Activated CD4-positive, alpha-beta T cell treated with anti-CD3 and anti-CD28 coated beads, Interleukin-2, amount 50 U/mL, for 1 hour (primary cell): ENCODE results near the gene MN1.

Source experiments
- DNase-seq: peaks from one replicate; pipeline ENCODE4 v3.0.0-alpha.2; 2020

The MN1 gene

DNA sequence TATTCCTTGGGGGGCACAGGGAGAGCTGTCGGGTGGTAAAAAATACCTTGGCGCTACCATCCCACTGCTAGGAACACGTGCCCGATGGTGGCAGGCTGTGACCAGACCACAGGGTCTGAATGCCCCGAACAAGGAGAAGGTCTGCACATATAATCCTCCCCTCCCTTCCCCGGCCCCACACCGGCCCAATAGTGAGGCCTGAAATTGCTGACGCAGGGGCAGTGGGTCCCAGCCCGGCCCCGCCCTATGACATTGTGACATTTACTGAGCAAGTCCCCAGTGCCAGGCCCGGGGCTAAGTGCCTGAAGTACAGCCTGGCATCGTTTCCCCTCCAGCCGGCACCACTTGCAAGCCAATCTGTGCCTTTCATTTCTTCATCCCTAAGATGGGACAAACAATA lies 19.5 kb downstream of the MN1 start:
- no peak for DNase-seq

- no peak for DNase-seq
These were observed 21.4 kb downstream of the MN1 start for GRCh38 chr22:27780161-27780575.

GRCh38 chr22:27779643-27780042 lies 21.9 kb downstream of the MN1 start:
- no peak for DNase-seq

DNA sequence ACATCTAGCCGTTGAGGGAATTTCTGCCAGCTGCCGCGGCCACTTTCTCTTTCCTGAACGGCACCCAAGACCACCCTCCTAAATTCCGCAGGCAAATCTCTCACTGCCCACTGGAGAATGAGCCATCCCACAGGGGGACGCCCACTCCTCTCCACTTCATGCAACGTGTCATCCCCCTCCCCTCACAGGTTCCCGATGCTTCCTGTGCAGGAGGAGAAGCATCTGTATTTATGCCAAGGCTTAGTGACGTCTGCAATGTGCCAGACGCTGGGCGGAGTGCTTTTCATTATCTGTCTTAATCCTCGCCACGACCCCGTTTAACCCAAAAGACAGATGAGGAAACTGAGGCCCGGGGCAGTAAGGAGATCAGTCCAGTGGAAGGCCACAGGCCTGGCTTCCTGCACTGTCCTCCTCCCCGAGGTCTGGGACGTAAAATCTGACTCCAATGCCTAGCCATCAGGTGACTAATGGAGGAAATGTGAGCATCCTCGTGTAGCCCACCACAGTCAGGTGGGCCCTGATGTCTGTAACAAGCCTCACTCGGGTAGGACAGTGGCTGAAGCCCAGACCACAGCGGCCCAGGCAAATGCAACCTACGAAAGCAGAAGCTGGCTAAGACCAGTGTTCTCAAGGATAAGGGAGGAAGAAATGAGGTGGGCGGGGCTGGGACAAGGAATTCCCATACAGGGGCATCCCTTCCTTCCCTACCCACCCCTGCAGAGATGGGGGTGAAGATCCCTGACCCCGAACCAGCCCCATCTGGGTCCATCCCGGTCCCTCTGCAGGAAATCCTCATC lies 23.1 kb downstream of the MN1 start:
- no peak for DNase-seq

- DNase-seq, result no peak
These were observed 24.4 kb downstream of the MN1 start for GRCh38 chr22:27777128-27777527.

GRCh38 chr22:27776650-27776958 lies 25.0 kb downstream of the MN1 start:
- DNase-seq, result no peak

DNA sequence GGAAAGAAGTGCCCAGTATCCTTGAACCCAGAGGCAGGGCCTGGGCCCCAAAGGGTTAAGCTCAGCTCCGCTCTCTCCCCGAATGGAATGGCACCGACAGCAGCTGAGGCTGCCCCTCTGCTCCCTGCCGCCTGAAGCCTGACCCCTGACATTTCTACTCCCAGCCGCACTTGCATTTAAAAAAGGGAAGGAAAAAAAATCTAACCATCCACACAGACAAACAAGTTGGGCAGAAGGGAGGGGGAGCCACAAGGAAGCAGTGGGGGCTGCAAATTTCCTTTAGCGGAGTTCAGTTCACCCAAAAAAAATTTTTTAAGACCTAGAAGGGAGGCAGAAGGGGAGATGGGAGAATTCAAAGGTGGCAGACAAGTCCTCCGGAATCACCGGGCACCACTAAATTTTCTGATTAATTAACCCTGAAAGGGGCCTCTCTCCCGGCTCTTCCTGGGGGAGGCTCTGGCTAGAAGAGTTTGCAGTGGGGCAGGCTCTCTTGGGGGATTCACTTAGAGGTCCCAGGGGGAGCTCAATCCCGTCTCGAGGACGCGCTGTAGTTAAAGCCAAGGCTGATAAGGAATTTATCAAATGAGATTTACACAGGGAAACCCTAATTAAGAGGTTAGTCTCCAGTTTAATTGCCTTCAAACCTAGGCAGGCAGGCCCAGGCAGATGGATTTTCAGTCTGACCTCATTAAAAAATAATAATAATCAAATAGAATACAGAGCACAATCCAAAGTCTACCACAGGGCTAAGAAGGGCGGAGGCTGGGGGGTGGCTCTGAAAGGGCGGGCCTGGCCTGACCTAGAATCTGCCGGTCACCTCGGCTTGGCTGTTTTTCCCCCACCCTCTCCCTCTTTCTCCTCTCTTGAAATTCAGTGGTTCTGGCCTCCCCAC lies 25.6 kb downstream of the MN1 start:
- no peak for DNase-seq

- no peak for DNase-seq
These were observed 26.4 kb downstream of the MN1 start for GRCh38 chr22:27775087-27775698.

DNA sequence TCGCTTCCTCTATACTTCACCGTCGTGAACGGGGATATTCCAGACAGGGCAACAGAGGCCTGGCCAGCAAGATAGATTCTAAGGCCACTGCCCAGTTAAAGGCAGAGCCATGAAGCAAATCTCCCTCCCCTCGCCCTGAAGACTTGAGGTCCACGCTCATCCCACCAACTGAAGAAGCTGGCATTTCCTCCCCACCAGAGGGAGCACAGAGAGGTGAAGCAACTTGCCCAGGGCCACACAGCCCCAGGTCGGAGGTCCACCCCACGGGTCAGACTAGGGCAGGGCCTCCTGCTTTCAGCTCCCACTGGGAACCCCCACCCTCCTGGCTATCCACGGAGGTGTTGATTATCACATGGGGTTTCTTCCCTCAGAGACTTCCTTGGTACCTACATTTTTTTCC lies 27.4 kb downstream of the MN1 start:
- DNase-seq, result no peak

DNA sequence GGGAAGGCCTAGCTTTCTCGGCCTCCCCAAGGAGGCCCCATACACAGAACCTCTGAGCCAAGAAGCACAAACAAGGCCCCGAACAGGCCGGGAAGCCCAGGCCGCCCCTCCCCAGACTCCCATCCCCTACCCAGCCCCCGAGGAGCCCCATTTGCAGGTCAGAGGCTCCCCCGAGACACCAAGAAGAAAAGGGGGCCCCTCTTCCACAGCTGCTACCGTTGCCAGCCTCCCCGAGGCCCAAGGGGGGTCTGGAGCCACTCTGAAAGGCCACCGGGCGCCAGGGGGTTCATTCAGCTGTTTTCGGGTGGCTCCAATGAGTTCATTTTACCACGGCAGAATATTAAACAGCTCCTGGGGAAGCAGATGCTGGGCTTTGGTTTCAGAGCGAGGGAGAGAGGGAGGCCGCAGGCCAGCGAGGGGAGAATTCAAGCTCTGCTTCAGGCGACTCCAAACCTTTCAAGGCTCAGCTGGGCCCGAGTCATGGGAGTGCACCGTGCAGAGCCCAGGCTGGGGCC lies 28.5 kb downstream of the MN1 start:
- DNase-seq, result no peak

GRCh38 chr22:27772081-27772983 lies 29.2 kb downstream of the MN1 start:
- no peak for DNase-seq

GRCh38 chr22:27771637-27772036 lies 29.9 kb downstream of the MN1 start:
- DNase-seq, result no peak

DNA sequence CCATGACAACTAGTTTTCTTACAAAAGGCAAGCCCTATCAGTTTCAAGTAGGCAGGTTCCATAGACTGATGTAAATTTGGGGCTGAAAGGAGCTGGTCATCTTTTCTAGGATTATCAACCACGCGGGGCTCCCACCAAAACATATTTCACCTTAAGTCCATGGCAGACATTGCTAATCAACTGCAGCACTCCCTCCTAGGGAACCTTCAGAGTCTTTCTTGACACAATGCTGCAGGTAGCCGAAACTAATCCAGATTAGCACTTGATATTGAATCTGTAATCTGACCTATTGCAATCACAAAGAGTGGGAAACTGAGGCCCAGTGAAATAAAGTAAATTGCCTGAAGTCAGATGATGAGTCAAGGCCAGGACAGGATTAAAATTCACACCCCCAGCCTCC lies 32.5 kb downstream of the MN1 start:
- no peak for DNase-seq

DNA sequence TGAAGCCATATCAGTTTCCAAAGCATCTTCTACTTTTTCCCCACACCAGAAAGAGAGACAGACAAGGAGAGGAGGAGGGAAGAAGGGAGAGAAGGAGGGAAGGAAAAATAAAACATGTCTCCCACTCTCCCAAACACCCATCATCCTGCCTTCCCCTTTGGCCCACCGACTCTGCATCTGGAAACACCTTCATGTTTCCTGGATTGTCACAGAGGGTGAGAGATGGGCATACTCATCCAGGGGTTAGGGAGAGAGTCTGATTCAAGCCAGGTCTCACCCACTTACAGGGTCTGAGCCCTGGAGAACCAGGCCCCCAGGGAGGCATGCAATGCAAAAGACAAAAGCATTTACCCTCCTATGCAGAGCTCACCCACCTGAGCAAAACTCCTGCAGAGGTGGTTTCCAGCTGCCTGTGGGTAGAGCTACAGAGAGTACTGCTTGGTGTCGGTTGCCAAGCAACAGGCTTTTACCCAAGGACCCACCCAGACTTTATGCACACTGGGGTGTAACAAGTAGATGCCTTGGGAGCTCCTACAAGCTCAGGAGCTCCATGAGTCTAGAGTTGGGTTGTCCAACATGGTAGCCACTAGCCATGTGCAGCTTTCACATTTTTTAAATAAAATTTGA lies 33.4 kb downstream of the MN1 start:
- no peak for DNase-seq

GRCh38 chr22:27766679-27767078 lies 34.9 kb downstream of the MN1 start:
- no peak for DNase-seq

- no peak for DNase-seq
These were observed 35.8 kb downstream of the MN1 start for GRCh38 chr22:27765706-27766291.

GRCh38 chr22:27764722-27765236 lies 36.8 kb downstream of the MN1 start:
- DNase-seq, result no peak

- DNase-seq, result no peak
These were observed 39.9 kb downstream of the MN1 start for GRCh38 chr22:27761665-27762064.

GRCh38 chr22:27761000-27761399 lies 40.6 kb downstream of the MN1 start:
- no peak for DNase-seq

GRCh38 chr22:27760474-27760873 lies 41.1 kb downstream of the MN1 start:
- no peak for DNase-seq

GRCh38 chr22:27757928-27758525 lies 43.5 kb downstream of the MN1 start:
- no peak for DNase-seq
